Subcutaneous abdominal adipose tissue (tissue), 5 donors: ENCODE results near the gene IKZF2.

Source experiments
- H3K27ac ChIP-seq: one replicate; pipeline ENCODE4 v1.7.0; 2013; ENCODE audit warnings: low read depth, mild to moderate bottlenecking, inconsistent platforms, low read length, moderate library complexity
- H3K27me3 ChIP-seq, 5 donors: one replicate each; pipeline ENCODE4 v1.7.0; 2013; ENCODE audit warnings: low read length in 5 of 5, inconsistent platforms in 1 of 5; ENCODE audit not compliant: control insufficient read depth in 5 of 5, insufficient read depth in 4 of 5
- H3K36me3 ChIP-seq, 5 donors: one replicate each; pipeline ENCODE4 v1.7.0; 2013; ENCODE audit warnings: low read length in 5 of 5; ENCODE audit not compliant: control insufficient read depth in 5 of 5, insufficient read depth in 5 of 5
- H3K4me1 ChIP-seq, 5 donors: one replicate each; pipeline ENCODE4 v1.7.0; 2013; ENCODE audit warnings: low read length in 5 of 5, mild to moderate bottlenecking in 3 of 5, moderate library complexity in 1 of 5; ENCODE audit not compliant: control insufficient read depth in 5 of 5, insufficient read depth in 5 of 5
- H3K4me3 ChIP-seq, 5 donors: one replicate each; pipeline ENCODE4 v1.7.0; 2013; ENCODE audit warnings: low read length in 5 of 5, low read depth in 1 of 5
- H3K9ac ChIP-seq, 5 donors: one replicate each; pipeline ENCODE4 v1.7.0; 2013; ENCODE audit warnings: low read length in 5 of 5, mild to moderate bottlenecking in 4 of 5, moderate library complexity in 3 of 5
- H3K9me3 ChIP-seq, 5 donors: one replicate each; pipeline ENCODE4 v1.7.0; 2013; ENCODE audit warnings: low read length in 5 of 5; ENCODE audit not compliant: control insufficient read depth in 5 of 5
- donor health status: healthy.
- donor health status: healthy.
- donor health status: healthy.
- donor health status: healthy.
- donor health status: healthy.

IKZF2 gene

GRCh38 chr2:213104092-213104902, 47.1 kb downstream of the IKZF2 start:
- H3K9me3 ChIP-seq: no peaks in the 10 kb centered on the region
- H3K9ac ChIP-seq: no peak overlapping the region
- H3K27me3 ChIP-seq: no peaks in the 10 kb centered on the region
- peaks cover 0 to 10% (median 3%) of the 10 kb centered on the region in 5 donors for H3K4me1 ChIP-seq
- H3K36me3 ChIP-seq: no peaks in the 10 kb centered on the region
- no peak overlapping the region for H3K27ac ChIP-seq
- no peak overlapping the region for H3K4me3 ChIP-seq

- Histone ChIP-seq H3K9ac (no peak overlapping the region), H3K27ac (no peak overlapping the region), H3K27me3 (no peaks in the 10 kb centered on the region), H3K36me3 (no peaks in the 10 kb centered on the region), H3K9me3 (no peaks in the 10 kb centered on the region), H3K4me3 (no peak overlapping the region), H3K4me1 (peaks cover 0 to 10% (median 3%) of the 10 kb centered on the region in 5 donors)
Measured at GRCh38 chr2:213101692-213102460, 49.5 kb downstream of the IKZF2 start.

GRCh38 chr2:213101109-213101508, 50.3 kb downstream of the IKZF2 start:
- Histone ChIP-seq H3K4me3 (no peak overlapping the region), H3K4me1 (peaks cover 0 to 10% (median 3%) of the 10 kb centered on the region in 5 donors), H3K27me3 (no peaks in the 10 kb centered on the region), H3K27ac (no peak overlapping the region), H3K9me3 (no peaks in the 10 kb centered on the region), H3K9ac (no peak overlapping the region), H3K36me3 (no peaks in the 10 kb centered on the region)

- H3K4me3 ChIP-seq: no peak overlapping the region
- H3K27me3 ChIP-seq: no peaks in the 10 kb centered on the region
- no peaks in the 10 kb centered on the region for H3K36me3 ChIP-seq
- H3K9me3 ChIP-seq: no peaks in the 10 kb centered on the region
- H3K4me1 ChIP-seq: peaks cover 0 to 10% (median 3%) of the 10 kb centered on the region in 5 donors
- no peak overlapping the region for H3K27ac ChIP-seq
- H3K9ac ChIP-seq: no peak overlapping the region
Measured at GRCh38 chr2:213098612-213099011, 52.8 kb downstream of the IKZF2 start.

- no peaks in the 10 kb centered on the region for H3K36me3 ChIP-seq
- no peaks in the 10 kb centered on the region for H3K27me3 ChIP-seq
- no peak overlapping the region for H3K4me3 ChIP-seq
- no peak overlapping the region for H3K9ac ChIP-seq
- H3K4me1 ChIP-seq: peaks cover 0 to 15% (median 1%) of the 10 kb centered on the region in 5 donors
- H3K27ac ChIP-seq: no peak overlapping the region
- no peaks in the 10 kb centered on the region for H3K9me3 ChIP-seq
Measured at GRCh38 chr2:213091765-213092164, 59.6 kb downstream of the IKZF2 start.

- Histone ChIP-seq H3K4me3 (no peak overlapping the region), H3K4me1 (peaks cover 0 to 23% (median 5%) of the 10 kb centered on the region in 5 donors), H3K9ac (no peak overlapping the region), H3K27ac (no peak overlapping the region), H3K9me3 (no peaks in the 10 kb centered on the region), H3K36me3 (no peaks in the 10 kb centered on the region), H3K27me3 (no peaks in the 10 kb centered on the region)
Measured at GRCh38 chr2:213090772-213091171, 60.6 kb downstream of the IKZF2 start.

GRCh38 chr2:213089438-213089837, 62.0 kb downstream of the IKZF2 start:
- Histone ChIP-seq H3K9ac (no peak overlapping the region), H3K27ac (no peak overlapping the region), H3K36me3 (no peaks in the 10 kb centered on the region), H3K4me3 (no peak overlapping the region), H3K27me3 (no peaks in the 10 kb centered on the region), H3K9me3 (no peaks in the 10 kb centered on the region), H3K4me1 (peaks cover 0 to 23% (median 5%) of the 10 kb centered on the region in 5 donors)

GRCh38 chr2:213087040-213087439, 64.4 kb downstream of the IKZF2 start:
- Histone ChIP-seq H3K27ac (no peak overlapping the region), H3K27me3 (no peaks in the 10 kb centered on the region), H3K4me1 (peaks cover 0 to 23% (median 5%) of the 10 kb centered on the region in 5 donors), H3K4me3 (no peak overlapping the region), H3K9me3 (no peaks in the 10 kb centered on the region), H3K9ac (no peak overlapping the region), H3K36me3 (no peaks in the 10 kb centered on the region)

- Histone ChIP-seq H3K27ac (no peak overlapping the region), H3K9ac (no peak overlapping the region), H3K4me3 (no peak overlapping the region), H3K4me1 (peaks cover 0 to 23% (median 5%) of the 10 kb centered on the region in 5 donors), H3K36me3 (no peaks in the 10 kb centered on the region), H3K27me3 (no peaks in the 10 kb centered on the region), H3K9me3 (no peaks in the 10 kb centered on the region)
Measured at GRCh38 chr2:213086571-213086970, 64.8 kb downstream of the IKZF2 start.

GRCh38 chr2:213086050-213086449, 65.4 kb downstream of the IKZF2 start:
- H3K4me3 ChIP-seq: no peak overlapping the region
- H3K4me1 ChIP-seq: peaks cover 0 to 23% (median 5%) of the 10 kb centered on the region in 5 donors
- no peaks in the 10 kb centered on the region for H3K27me3 ChIP-seq
- H3K9me3 ChIP-seq: no peaks in the 10 kb centered on the region
- no peak overlapping the region for H3K9ac ChIP-seq
- H3K36me3 ChIP-seq: no peaks in the 10 kb centered on the region
- H3K27ac ChIP-seq: no peak overlapping the region
